ENCODE measurements around the gene PCF11. TPM values are rescaled to one million over a fixed set of nuclear protein-coding genes. Genes with fewer than 3 reads are reported as not detected.

Gene PCF11
- total and polyA plus RNA-seq, 2 of the 4 experiments (the other 2 are of a cell fraction) = 19.2 to 26.7 TPM

DNA sequence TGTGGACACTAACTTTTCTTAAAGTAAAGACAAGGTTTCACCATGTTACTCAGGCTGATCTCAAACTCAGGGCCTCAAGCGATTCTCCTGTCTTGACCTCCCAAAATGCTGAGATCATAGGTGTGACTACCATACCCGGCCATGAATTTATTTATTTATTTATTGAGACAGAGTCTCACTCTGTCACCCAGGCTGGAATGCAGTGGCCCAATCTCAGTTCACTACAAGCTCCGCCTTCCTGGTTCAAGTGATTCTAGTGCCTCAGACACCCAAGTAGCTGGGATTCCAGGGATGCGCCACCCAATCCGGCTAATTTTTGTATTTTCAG is 29.7 kb upstream of the PCF11 start:
- in situ Hi-C loops (cut with MboI; ENCODE audit: low sequenced_read_pairs) = no loop called here
- H2BK20ac ChIP-seq (ENCODE audit: low read depth, low read length) = no peak overlapping the region
- no peaks in the 10 kb centered on the region for H3K36me3 ChIP-seq (ENCODE audit: control insufficient read depth, insufficient read depth, low read length)
- no peak overlapping the region for H3K4me3 ChIP-seq (ENCODE audit: insufficient read depth, low read depth, low read length)
- TF ChIP-seq BHLHE40 (IDR thresholded peaks at IDR 0.05; ENCODE audit: low read depth, low read length) = no peak
- no peak for TF ChIP-seq RCOR1 (IDR thresholded peaks at IDR 0.05; ENCODE audit: insufficient replicate concordance, low read length)
- TF ChIP-seq, protein P1, sequence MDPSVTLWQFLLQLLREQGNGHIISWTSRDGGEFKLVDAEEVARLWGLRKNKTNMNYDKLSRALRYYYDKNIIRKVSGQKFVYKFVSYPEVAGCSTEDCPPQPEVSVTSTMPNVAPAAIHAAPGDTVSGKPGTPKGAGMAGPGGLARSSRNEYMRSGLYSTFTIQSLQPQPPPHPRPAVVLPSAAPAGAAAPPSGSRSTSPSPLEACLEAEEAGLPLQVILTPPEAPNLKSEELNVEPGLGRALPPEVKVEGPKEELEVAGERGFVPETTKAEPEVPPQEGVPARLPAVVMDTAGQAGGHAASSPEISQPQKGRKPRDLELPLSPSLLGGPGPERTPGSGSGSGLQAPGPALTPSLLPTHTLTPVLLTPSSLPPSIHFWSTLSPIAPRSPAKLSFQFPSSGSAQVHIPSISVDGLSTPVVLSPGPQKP (IDR thresholded peaks at IDR 0.05; ENCODE audit: borderline replicate concordance, low read depth, low read length) = no peak
- no peak for TF ChIP-seq SMC3 (IDR thresholded peaks at IDR 0.05; ENCODE audit: low read depth, low read length)
- TF ChIP-seq POLR2A (IDR thresholded peaks at IDR 0.05; ENCODE audit: low read depth, low read length) = no peak
- TF ChIP-seq RAD21 (IDR thresholded peaks at IDR 0.05; ENCODE audit: low read length) = no peak
- TF ChIP-seq NFE2L2 (IDR thresholded peaks at IDR 0.05; ENCODE audit: low read depth, low read length) = no peak
- no peak for TF ChIP-seq MXI1 (IDR thresholded peaks at IDR 0.05; ENCODE audit: borderline replicate concordance, low read depth, low read length)
- TF ChIP-seq, protein P2, sequence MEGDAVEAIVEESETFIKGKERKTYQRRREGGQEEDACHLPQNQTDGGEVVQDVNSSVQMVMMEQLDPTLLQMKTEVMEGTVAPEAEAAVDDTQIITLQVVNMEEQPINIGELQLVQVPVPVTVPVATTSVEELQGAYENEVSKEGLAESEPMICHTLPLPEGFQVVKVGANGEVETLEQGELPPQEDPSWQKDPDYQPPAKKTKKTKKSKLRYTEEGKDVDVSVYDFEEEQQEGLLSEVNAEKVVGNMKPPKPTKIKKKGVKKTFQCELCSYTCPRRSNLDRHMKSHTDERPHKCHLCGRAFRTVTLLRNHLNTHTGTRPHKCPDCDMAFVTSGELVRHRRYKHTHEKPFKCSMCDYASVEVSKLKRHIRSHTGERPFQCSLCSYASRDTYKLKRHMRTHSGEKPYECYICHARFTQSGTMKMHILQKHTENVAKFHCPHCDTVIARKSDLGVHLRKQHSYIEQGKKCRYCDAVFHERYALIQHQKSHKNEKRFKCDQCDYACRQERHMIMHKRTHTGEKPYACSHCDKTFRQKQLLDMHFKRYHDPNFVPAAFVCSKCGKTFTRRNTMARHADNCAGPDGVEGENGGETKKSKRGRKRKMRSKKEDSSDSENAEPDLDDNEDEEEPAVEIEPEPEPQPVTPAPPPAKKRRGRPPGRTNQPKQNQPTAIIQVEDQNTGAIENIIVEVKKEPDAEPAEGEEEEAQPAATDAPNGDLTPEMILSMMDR (conservative IDR thresholded peaks at IDR 0.05; ENCODE audit: low read depth, low read length) = no peak
- TF ChIP-seq MAFK (IDR thresholded peaks at IDR 0.05; ENCODE audit: low read depth, low read length) = no peak
- no peak for TF ChIP-seq CEBPB (IDR thresholded peaks at IDR 0.05; ENCODE audit: low read depth, low read length)
- no peak for TF ChIP-seq RFX5 (IDR thresholded peaks at IDR 0.05; ENCODE audit: low read depth, low read length)
- TF ChIP-seq FOS (IDR thresholded peaks at IDR 0.05; ENCODE audit: low read depth, low read length) = no peak
- TF ChIP-seq CHD1 (IDR thresholded peaks at IDR 0.05; ENCODE audit: low read depth, low read length) = no peak
- TF ChIP-seq MAZ (IDR thresholded peaks at IDR 0.05; ENCODE audit: borderline replicate concordance, low read depth, low read length) = no peak
- ATAC-seq (ENCODE audit: low read depth) (no peak), DNase-seq (no peak)
- no peak overlapping the region for H3K56ac ChIP-seq (ENCODE audit: extremely low read depth, insufficient read depth, low read length)
- dilution Hi-C loops (cut with HindIII; ENCODE audit: low sequenced_read_pairs, unreplicated experiment) = no loop called here
- no peak overlapping the region for H3K4me2 ChIP-seq (ENCODE audit: low read depth, low read length)
- H3K9me1 ChIP-seq (ENCODE audit: insufficient read depth, low read length) = no peaks in the 10 kb centered on the region
- no peak overlapping the region for H2AK5ac ChIP-seq (ENCODE audit: low read depth, low read length)
- H3K14ac ChIP-seq (replicated peaks; ENCODE audit: low read depth, low read length) = no peak overlapping the region
- H2BK5ac ChIP-seq (ENCODE audit: low read depth, low read length, poor library complexity, severe bottlenecking) = no peak overlapping the region
- no peak overlapping the region for H4K91ac ChIP-seq (ENCODE audit: insufficient read depth, low read depth, low read length)
- CTCF ChIA-PET = interaction anchor here (0.7 kb wide), 1 partner anchor 21 kb away, joined by 3 read pairs; no protein-coding TSS in a partner anchor
- H2BK120ac ChIP-seq (ENCODE audit: low read depth, low read length) = no peak overlapping the region
- intact Hi-C loops (cut with micrococcal nuclease) = no loop called here
- H3K9ac ChIP-seq (ENCODE audit: low read depth, low read length) = no peak overlapping the region
- H4K20me1 ChIP-seq (ENCODE audit: insufficient read depth, low read length) = no peaks in the 10 kb centered on the region
- BruUV-seq (replicated peaks) = no TSS peak
- H3K4me1 ChIP-seq (ENCODE audit: control insufficient read depth, insufficient read depth, low read length) = no peaks in the 10 kb centered on the region
- WGBS, 2 experiments (ENCODE audit: extremely low coverage in 2 of 2, insufficient read length in 1 of 2) = 100% methylated on average over 1 of the region's 5 CpGs; no CpG with 5 or more reads in 1 of the 2 experiments
- no peak overlapping the region for H2AFZ ChIP-seq (replicated peaks; ENCODE audit: low read length, poor library complexity)
- H3K4ac ChIP-seq (ENCODE audit: low read depth, low read length) = no peak overlapping the region
- H3K27me3 ChIP-seq (ENCODE audit: control insufficient read depth, insufficient read depth, low read length) = no peaks in the 10 kb centered on the region; the same call in none of the 2 replicates
- no peak overlapping the region for H4K8ac ChIP-seq (ENCODE audit: low read depth in 2 of 2, low read length in 2 of 2)
- no peak overlapping the region for H3K27ac ChIP-seq (ENCODE audit: insufficient read depth, low read length)
- H2AK9ac ChIP-seq (replicated peaks; ENCODE audit: low read depth, low read length, poor library complexity) = no peak overlapping the region
- no peaks in the 10 kb centered on the region for H3K79me1 ChIP-seq (ENCODE audit: low read depth in 1 of 2, low read length in 2 of 2)
- no peak overlapping the region for H3K23ac ChIP-seq (ENCODE audit: low read depth, low read length)
- no peak overlapping the region for H4K5ac ChIP-seq (ENCODE audit: low read depth, low read length)
- no peaks in the 10 kb centered on the region for H3K9me3 ChIP-seq (ENCODE audit: control insufficient read depth, insufficient read depth, low read length)
- H3K18ac ChIP-seq (ENCODE audit: low read depth, low read length) = no peak overlapping the region
- no peak overlapping the region for H2BK15ac ChIP-seq (ENCODE audit: low read depth, low read length)
- POLR2A ChIA-PET (ENCODE audit: unreplicated experiment) = no interaction called here

Measured in IMR-90 (cell line).